Adrenal gland (tissue), 12 donors: ENCODE measurements around the gene USF2. TPM values are rescaled to one million over a fixed set of nuclear protein-coding genes. Genes with fewer than 3 reads are reported as not detected.
"Not testable (repeated sequence)": the region's sequence is repeated elsewhere in the genome, so short reads cannot be mapped to it uniquely, and the experiment has no call there.

Experiments
- DNase-seq, 7 donors: peaks; one replicate each; pipeline ENCODE4 v3.0.0-alpha.2; 2019 to 2020
- H3K27ac ChIP-seq, 5 donors: fragments of 200-600 bp; sonication (generic) in 4 of 5; 1 replicate in 3 of 5; 2 replicates in 2 of 5; pipeline versions ENCODE4 v1.5.1 to v1.8.0; 2016 to 2020; ENCODE audit warnings: mild to moderate bottlenecking in 1 of 5
- H3K27me3 ChIP-seq: fragments of 200-600 bp; 2 replicates; pipeline ENCODE4 v1.8.0; 2021
- H3K36me3 ChIP-seq, 2 donors: fragments of 200-600 bp; replicated peaks in 1 of 2; 1 replicate in 1 of 2; 2 replicates in 1 of 2; pipeline versions ENCODE4 v1.5.1 to v1.8.0; 2018 to 2022
- H3K4me1 ChIP-seq, 2 donors: fragments of 200-600 bp; replicated peaks in 1 of 2; 1 replicate in 1 of 2; 2 replicates in 1 of 2; pipeline versions ENCODE4 v1.5.1 to v1.8.0; 2018 to 2021
- H3K4me3 ChIP-seq, 4 donors: fragments of 200-600 bp; sonication (generic) in 3 of 4; one replicate each; pipeline ENCODE4 v1.5.1; 2016 to 2018
- H3K9me3 ChIP-seq, 3 donors: fragments of 200-600 bp; sonication (generic) in 1 of 3; replicated peaks in 1 of 3; 1 replicate in 2 of 3; 2 replicates in 1 of 3; pipeline versions ENCODE4 v1.5.1 to v1.8.0; 2016 to 2021
- CTCF ChIP-seq, 6 experiments: fragments of 450-650 bp in 4 of 6; fragments of 200-600 bp in 2 of 6; sonication (generic) in 1 of 6; IDR thresholded peaks; 1 replicate in 5 of 6; 2 replicates in 1 of 6; pipeline versions ENCODE4 v1.5.1 to v1.8.0; 2016 to 2021; ENCODE audit warnings: antibody characterized with exemption in 6 of 6, mild to moderate bottlenecking in 2 of 6, moderate library complexity in 1 of 6
- POLR2A ChIP-seq, 2 donors: fragments of 450-650 bp; IDR thresholded peaks; one replicate each; pipeline ENCODE4 v1.6.1; 2017; ENCODE audit warnings: antibody characterized with exemption in 2 of 2, mild to moderate bottlenecking in 2 of 2, moderate library complexity in 1 of 2
- WGBS, 4 donors: extraction: QIAGEN DNeasy Blood & Tissue Kit in 2 of 4; methylation state at CpG; one replicate each; pipeline versions ENCODE4 v1.1.5 to v1.1.7; 2013 to 2017; 5-methylcytosine and 5-hydroxymethylcytosine counted together
- intact Hi-C, 2 donors: fragments of 100-400 bp; cut with DNase I; formaldehyde crosslinking; loops; one replicate each; pipeline versions ENCODE4 v1.14.1 to v1.15.0; 2022 to 2023
- polyA plus RNA-seq, 3 donors: library from polyadenylated mRNA; stranded (reverse); fragments of 200-250 nt in 2 of 3; fragments of 350-450 nt in 1 of 3; fragmentation: Illumina TruSeq in 1 of 3; extraction: RNeasy Lipid Tissue Mini Kit (QIAGEN cat#74804) in 1 of 3; gene quantifications; one replicate each; pipeline ENCODE4 v1.2.3, GENCODE V29; 2013 to 2014
- total RNA-seq, 9 donors: library from RNA; depleted of rRNA in 4 of 9; stranded (reverse); fragments of >200 nt in 4 of 9; fragments of 120-200 nt in 1 of 9; fragmentation: NEBNext Ultra II Directional in 1 of 9; extraction: Animal tissue kit (Norgen Biotek cat#: 25700) in 1 of 9; gene quantifications; one replicate each; pipeline versions ENCODE4 v1.1.0 to v1.2.4, GENCODE V29; 2013 to 2023
- donor health status: healthy with polysubstance abuse.
- donor health status: Bipolar disorder and iron deficiency.
- donor health status: DM: yes; HTN: yes; CAD: no.
- donor health status: DM: no; HTN: no; CAD: no.
- donor health status: DM: no; HTN: no; CAD: no.
- donor health status: DM: yes; HTN: yes; CAD: no.

Gene USF2
- total and polyA plus RNA-seq, 12 donors = 50.6 to 302 (median 146) TPM

DNA sequence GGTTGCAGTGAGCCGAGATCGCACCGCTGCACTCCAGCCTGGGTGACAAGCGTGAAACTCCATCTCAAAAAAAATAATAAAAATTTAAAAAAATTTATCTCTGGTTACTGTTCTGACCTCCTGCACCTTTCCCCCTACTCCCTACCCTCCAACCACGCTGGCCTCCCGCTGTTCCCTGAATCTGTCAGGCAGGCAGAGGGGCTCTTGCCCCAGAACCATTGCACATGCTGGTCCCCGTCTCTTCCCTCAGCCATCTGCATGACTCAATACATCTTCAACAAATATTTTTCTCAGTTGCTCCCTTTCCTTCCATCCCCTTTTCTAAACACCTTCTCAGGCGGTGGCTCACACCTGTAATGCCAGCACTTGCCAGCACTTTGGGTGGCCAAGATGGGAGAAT is 39.2 kb upstream of the USF2 start:
- intact Hi-C loops = no loop called here
- Histone ChIP-seq H3K27me3 (no peaks in the 10 kb centered on the region), H3K4me3 (no peak overlapping the region), H3K36me3 (no peaks in the 10 kb centered on the region), H3K9me3 (no peaks in the 10 kb centered on the region), H3K27ac (no peak overlapping the region), H3K4me1 (peaks cover 3 to 4% of the 10 kb centered on the region in 2 donors)
- TF ChIP-seq POLR2A (IDR thresholded peaks at IDR 0.05) (no peak), CTCF (IDR thresholded peaks at IDR 0.05) (no peak)
- peak in 2 of 7 donors; percentile 9 to 20 for DNase-seq
- 88 to 95% (median 94%) methylated on average over 8 of the region's 8 CpGs for WGBS, 4 donors

DNA sequence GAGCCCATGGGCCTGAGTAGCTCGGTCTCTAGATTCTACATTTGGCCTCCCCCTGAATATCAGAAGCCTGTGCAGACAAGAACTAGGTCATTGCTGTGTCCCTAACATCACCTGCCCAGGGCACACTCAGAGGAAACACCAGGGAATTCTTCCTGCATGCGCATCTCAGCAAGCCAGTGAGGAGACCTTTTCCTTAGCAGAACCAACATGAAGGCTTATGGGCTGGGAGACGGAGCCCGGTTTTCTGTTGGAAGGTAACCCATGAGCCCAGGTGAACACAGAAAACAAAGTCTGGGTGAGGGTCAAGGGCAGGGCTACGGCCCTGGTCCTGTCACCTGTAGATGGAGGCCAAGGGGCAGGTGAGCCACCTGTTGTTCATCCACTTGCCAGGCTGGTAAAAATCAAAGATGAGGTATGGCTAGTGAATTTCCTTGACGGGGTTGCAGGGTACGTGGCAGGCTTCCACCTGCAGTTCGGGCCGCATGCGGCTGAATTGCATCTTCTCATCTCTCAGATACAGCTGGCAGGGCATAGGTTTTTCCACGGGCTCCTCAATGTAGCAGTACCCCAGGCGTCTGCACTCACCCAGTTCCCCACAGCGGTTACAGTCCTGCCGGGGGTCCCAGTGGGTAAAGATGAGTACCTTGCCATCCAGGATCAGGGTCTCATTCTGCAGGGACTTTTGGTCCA is 36.7 kb upstream of the USF2 start:
- H3K4me3 ChIP-seq = no peak overlapping the region
- no peak for TF ChIP-seq POLR2A (IDR thresholded peaks at IDR 0.05)
- no peak for TF ChIP-seq CTCF (IDR thresholded peaks at IDR 0.05)
- no peaks in the 10 kb centered on the region for H3K36me3 ChIP-seq
- no peaks in the 10 kb centered on the region for H3K9me3 ChIP-seq
- H3K4me1 ChIP-seq = no peaks in the 10 kb centered on the region
- H3K27ac ChIP-seq = no peak overlapping the region
- 86 to 94% (median 92%) methylated on average over 13 to 14 of the region's 14 CpGs for WGBS, 4 donors
- peak in 5 of 7 donors; percentile 3 to 27 (median 11) for DNase-seq
- intact Hi-C loops = no loop called here
- H3K27me3 ChIP-seq = no peaks in the 10 kb centered on the region

DNA sequence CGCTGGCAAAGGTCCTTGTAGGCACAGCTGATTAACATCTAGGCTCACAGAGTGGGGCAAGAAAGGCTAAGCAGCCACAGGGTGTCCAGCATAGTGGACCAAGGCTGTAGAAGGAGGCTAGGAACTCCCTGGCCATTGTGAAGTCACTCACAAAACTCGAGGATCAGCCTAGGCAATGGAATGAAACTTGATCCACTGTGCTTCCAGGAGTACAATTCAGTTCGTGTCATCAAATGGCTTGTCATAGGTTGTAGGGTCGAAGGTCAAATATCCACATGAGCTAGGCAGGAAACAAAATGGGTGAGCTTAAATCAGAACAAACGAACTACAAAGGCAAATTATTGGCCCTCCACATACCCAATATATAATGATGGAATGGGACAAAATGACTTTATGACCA is 35.9 kb upstream of the USF2 start:
- WGBS, 4 donors = 68 to 72% (median 71%) methylated on average over 5 of the region's 5 CpGs
- TF ChIP-seq CTCF (IDR thresholded peaks at IDR 0.05) (no peak), POLR2A (IDR thresholded peaks at IDR 0.05) (no peak)
- Histone ChIP-seq H3K9me3 (no peaks in the 10 kb centered on the region), H3K4me1 (no peaks in the 10 kb centered on the region), H3K27me3 (no peaks in the 10 kb centered on the region), H3K4me3 (no peak overlapping the region), H3K36me3 (no peaks in the 10 kb centered on the region), H3K27ac (no peak overlapping the region)
- no peak for DNase-seq
- intact Hi-C loops = no loop called here

GRCh38 chr19:35236638-35237400 is 31.9 kb upstream of the USF2 start:
- DNase-seq = peak in 2 of 7 donors; percentile 18 to 45
- intact Hi-C loops = no loop called here
- H3K9me3 ChIP-seq = peaks cover 0 to 2% (median 0%) of the 10 kb centered on the region in 3 donors
- no peaks in the 10 kb centered on the region for H3K27me3 ChIP-seq
- H3K4me3 ChIP-seq = no peak overlapping the region
- no peak for TF ChIP-seq CTCF (IDR thresholded peaks at IDR 0.05)
- no peak for TF ChIP-seq POLR2A (IDR thresholded peaks at IDR 0.05)
- no peaks in the 10 kb centered on the region for H3K36me3 ChIP-seq
- WGBS, 4 donors = 76 to 83% (median 81%) methylated on average over 6 of the region's 6 CpGs
- H3K4me1 ChIP-seq = no peaks in the 10 kb centered on the region
- H3K27ac ChIP-seq = no peak overlapping the region

- H3K27ac ChIP-seq, H3K4me1 ChIP-seq, H3K9me3 ChIP-seq, intact Hi-C loops, H3K4me3 ChIP-seq, DNase-seq, H3K36me3 ChIP-seq, H3K27me3 ChIP-seq: not testable (repeated sequence)
- 71 to 92% (median 82%) methylated on average over 1 of the region's 1 CpG for WGBS, 4 donors
Measured at GRCh38 chr19:35239597-35239996, 29.2 kb upstream of the USF2 start.
